ENCODE data around the gene ZBTB49. TPM values are rescaled to one million over a fixed set of nuclear protein-coding genes. Genes with fewer than 3 reads are reported as not detected.
"Not testable (repeated sequence)": the region's sequence is repeated elsewhere in the genome, so short reads cannot be mapped to it uniquely, and the experiment has no call there.

The ZBTB49 gene
- total RNA-seq, 1 donor from 2014 or later = 5.7 TPM

DNA sequence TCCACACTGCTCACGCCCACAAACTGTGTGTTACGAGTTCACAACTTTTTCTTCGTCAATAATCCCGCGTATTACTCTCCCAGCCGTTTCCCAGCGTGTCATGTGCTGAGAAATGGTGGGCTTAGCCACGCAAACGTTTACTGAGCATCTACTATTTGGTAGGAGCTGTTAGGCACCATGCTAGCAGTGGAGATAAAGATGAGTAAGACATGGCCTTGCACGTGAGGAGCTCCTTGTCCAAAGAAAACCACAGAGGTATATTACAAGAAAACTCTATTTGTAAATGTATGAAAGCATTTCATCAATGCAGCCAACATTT lies 41.2 kb upstream of the ZBTB49 start:
- Mint-ChIP-seq H3K27ac (ENCODE audit: unreplicated experiment) (peak overlapping the region; percentile 99), H3K36me3 (ENCODE audit: low read depth) (peaks cover 7% of the 10 kb centered on the region), H3K4me3 (peak overlapping the region; percentile 96), H3K27me3 (ENCODE audit: low read depth) (peaks cover 3% of the 10 kb centered on the region), H3K4me1 (peaks cover 44% of the 10 kb centered on the region), H3K9me3 (no peaks in the 10 kb centered on the region)
- no peak for DNase-seq (ENCODE audit: low read depth, low spot score)
- TF ChIP-seq CTCF (conservative IDR thresholded peaks at IDR 0.05) = no peak

GRCh38 chr4:4249342-4249741 lies 40.7 kb upstream of the ZBTB49 start:
- not testable (repeated sequence) for H3K27me3 Mint-ChIP-seq (ENCODE audit: low read depth); H3K36me3 Mint-ChIP-seq (ENCODE audit: low read depth); H3K9me3 Mint-ChIP-seq; DNase-seq (ENCODE audit: low read depth, low spot score)
- Mint-ChIP-seq H3K4me1 (peaks cover 47% of the 10 kb centered on the region), H3K4me3 (peak overlapping the region; percentile 96), H3K27ac (ENCODE audit: unreplicated experiment) (peak overlapping the region; percentile 99)

DNA sequence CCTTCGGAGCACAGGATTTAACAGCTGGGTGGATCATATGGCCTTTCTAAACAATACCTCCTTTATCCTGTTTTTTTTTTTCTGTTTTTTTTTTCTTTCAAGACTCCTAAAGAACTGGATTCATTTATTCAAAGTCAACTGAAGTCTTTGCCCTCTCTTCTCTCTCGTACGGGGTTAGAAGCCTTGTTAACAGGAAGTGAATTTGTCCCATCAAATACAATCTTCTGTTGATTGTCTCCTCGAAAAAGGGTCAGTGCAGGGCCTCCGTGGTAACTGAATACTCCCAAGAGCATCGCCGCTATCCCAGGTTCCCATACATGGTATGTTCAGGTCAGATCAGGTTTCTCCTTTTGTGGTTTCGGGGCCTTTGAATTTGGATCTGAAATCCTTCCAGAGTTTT lies 40.2 kb upstream of the ZBTB49 start:
- no peaks in the 10 kb centered on the region for H3K9me3 Mint-ChIP-seq
- peaks cover 4% of the 10 kb centered on the region for H3K36me3 Mint-ChIP-seq (ENCODE audit: low read depth)
- peaks cover 3% of the 10 kb centered on the region for H3K27me3 Mint-ChIP-seq (ENCODE audit: low read depth)
- no peak for TF ChIP-seq CTCF (conservative IDR thresholded peaks at IDR 0.05)
- peak overlapping the region; percentile 81 for H3K27ac Mint-ChIP-seq (ENCODE audit: unreplicated experiment)
- no peak for DNase-seq (ENCODE audit: low read depth, low spot score)
- H3K4me3 Mint-ChIP-seq = peak overlapping the region; percentile 86
- peaks cover 49% of the 10 kb centered on the region for H3K4me1 Mint-ChIP-seq

- no peaks in the 10 kb centered on the region for H3K36me3 Mint-ChIP-seq (ENCODE audit: low read depth)
- no peak for TF ChIP-seq CTCF (conservative IDR thresholded peaks at IDR 0.05)
- peaks cover 28% of the 10 kb centered on the region for H3K4me1 Mint-ChIP-seq
- no peak overlapping the region for H3K27ac Mint-ChIP-seq (ENCODE audit: unreplicated experiment)
- no peaks in the 10 kb centered on the region for H3K9me3 Mint-ChIP-seq
- H3K4me3 Mint-ChIP-seq = no peak overlapping the region
- peaks cover 3% of the 10 kb centered on the region for H3K27me3 Mint-ChIP-seq (ENCODE audit: low read depth)
- DNase-seq (ENCODE audit: low read depth, low spot score) = no peak
Measured at GRCh38 chr4:4254199-4254598, 35.9 kb upstream of the ZBTB49 start.

GRCh38 chr4:4254666-4255065 lies 35.4 kb upstream of the ZBTB49 start:
- H3K27me3 Mint-ChIP-seq (ENCODE audit: low read depth) = peaks cover 3% of the 10 kb centered on the region
- H3K36me3 Mint-ChIP-seq (ENCODE audit: low read depth) = no peaks in the 10 kb centered on the region
- no peaks in the 10 kb centered on the region for H3K9me3 Mint-ChIP-seq
- peaks cover 29% of the 10 kb centered on the region for H3K4me1 Mint-ChIP-seq
- H3K4me3 Mint-ChIP-seq = no peak overlapping the region
- no peak overlapping the region for H3K27ac Mint-ChIP-seq (ENCODE audit: unreplicated experiment)
- DNase-seq (ENCODE audit: low read depth, low spot score) = no peak
- no peak for TF ChIP-seq CTCF (conservative IDR thresholded peaks at IDR 0.05)

GRCh38 chr4:4256799-4257198 lies 33.3 kb upstream of the ZBTB49 start:
- DNase-seq (ENCODE audit: low read depth, low spot score) = no peak
- H3K4me3 Mint-ChIP-seq = no peak overlapping the region
- no peaks in the 10 kb centered on the region for H3K9me3 Mint-ChIP-seq
- no peaks in the 10 kb centered on the region for H3K36me3 Mint-ChIP-seq (ENCODE audit: low read depth)
- peaks cover 24% of the 10 kb centered on the region for H3K4me1 Mint-ChIP-seq
- peaks cover 3% of the 10 kb centered on the region for H3K27me3 Mint-ChIP-seq (ENCODE audit: low read depth)
- H3K27ac Mint-ChIP-seq (ENCODE audit: unreplicated experiment) = no peak overlapping the region
- no peak for TF ChIP-seq CTCF (conservative IDR thresholded peaks at IDR 0.05)

DNA sequence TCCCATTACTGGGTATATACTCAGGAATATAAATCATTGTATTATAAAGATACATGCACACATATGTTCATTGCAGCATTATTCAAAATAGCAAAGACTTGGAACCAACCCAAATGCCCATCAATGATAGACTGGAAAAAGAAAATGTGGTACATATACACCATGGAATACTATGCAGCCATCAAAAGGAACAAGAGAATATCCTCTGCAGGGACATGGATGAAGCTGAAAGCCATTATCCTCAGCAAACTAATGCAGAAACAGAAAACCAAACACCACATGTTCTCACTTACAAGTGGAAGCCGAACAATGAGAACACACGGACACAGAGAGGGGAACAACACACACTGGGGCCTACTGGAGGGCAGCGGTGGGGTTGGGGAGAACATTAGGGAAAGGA lies 32.3 kb upstream of the ZBTB49 start:
- not testable (repeated sequence) for DNase-seq (ENCODE audit: low read depth, low spot score); H3K27me3 Mint-ChIP-seq (ENCODE audit: low read depth); H3K4me3 Mint-ChIP-seq; H3K9me3 Mint-ChIP-seq; H3K27ac Mint-ChIP-seq (ENCODE audit: unreplicated experiment); H3K36me3 Mint-ChIP-seq (ENCODE audit: low read depth)
- peaks cover 23% of the 10 kb centered on the region for H3K4me1 Mint-ChIP-seq

Data from neural crest cell (in vitro differentiated cells).